Uterus (tissue), 2 donors: ENCODE data around the gene CDK2.

Experiments used
- CTCF ChIP-seq, 4 experiments: fragments of 200-600 bp in 2 of 4; fragments of 450-650 bp in 2 of 4; sonication (generic) in 2 of 4; IDR thresholded peaks; one replicate each; pipeline ENCODE4 v1.5.1; 2016 to 2019; ENCODE audit warnings: antibody characterized with exemption in 4 of 4, mild to moderate bottlenecking in 2 of 4, moderate library complexity in 1 of 4
- POLR2A ChIP-seq, 2 donors: fragments of 450-650 bp; IDR thresholded peaks; one replicate each; pipeline ENCODE4 v1.6.1; 2016; ENCODE audit warnings: antibody characterized with exemption in 2 of 2, mild to moderate bottlenecking in 1 of 2, moderate library complexity in 1 of 2

DNA sequence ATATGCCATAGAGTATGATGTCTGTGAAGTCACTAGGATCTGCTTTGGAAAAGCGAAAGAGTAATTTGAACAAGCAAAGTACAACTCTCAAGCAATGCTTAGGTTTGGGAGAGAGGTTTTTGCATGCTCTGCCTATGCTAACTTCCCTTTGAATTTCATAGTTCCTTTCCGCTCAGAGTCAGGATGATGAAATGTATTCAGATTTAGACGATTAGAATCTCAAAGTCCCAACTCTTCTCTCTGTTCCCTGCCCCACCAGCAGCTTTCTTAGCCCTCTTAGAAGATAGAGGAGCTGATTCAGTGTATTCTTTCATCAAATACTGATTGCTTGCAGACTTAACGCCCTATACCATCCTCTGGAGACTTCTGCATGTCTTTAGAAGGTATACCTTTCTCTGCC lies 18.7 kb downstream of the CDK2 start:
- TF ChIP-seq CTCF (IDR thresholded peaks at IDR 0.05): no peak
- TF ChIP-seq POLR2A (IDR thresholded peaks at IDR 0.05): no peak
